Measurements from ENCODE around the gene RCAN2.

DNA sequence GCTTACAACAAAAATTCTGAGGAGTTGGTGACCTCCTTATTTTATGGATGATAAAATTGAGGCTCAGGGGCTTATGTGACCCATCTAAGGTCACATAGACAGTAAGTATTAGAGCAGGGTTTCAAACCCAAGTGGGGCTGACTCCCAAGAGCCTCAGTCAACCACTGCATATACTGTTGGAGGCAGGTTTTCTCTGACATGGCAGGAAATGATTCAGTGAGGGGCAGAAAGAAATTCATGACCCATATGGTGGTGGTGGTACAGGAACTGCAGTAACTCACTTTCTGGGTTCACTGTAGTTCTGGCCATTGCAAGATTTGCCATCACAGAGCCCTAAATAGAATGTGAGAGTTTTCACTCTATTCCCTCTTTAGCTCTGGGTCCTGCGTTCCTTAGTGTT is 188.4 kb downstream of the RCAN2 start:
- no peak for TF ChIP-seq SREBF2 (CRISPR knock-in tag; IDR thresholded peaks at IDR 0.05)
- no peak for TF ChIP-seq TAF1 (IDR thresholded peaks at IDR 0.05; ENCODE audit: control insufficient read depth, extremely low read depth, insufficient read depth, low read length, severe bottlenecking)
- TF ChIP-seq, protein P1, sequence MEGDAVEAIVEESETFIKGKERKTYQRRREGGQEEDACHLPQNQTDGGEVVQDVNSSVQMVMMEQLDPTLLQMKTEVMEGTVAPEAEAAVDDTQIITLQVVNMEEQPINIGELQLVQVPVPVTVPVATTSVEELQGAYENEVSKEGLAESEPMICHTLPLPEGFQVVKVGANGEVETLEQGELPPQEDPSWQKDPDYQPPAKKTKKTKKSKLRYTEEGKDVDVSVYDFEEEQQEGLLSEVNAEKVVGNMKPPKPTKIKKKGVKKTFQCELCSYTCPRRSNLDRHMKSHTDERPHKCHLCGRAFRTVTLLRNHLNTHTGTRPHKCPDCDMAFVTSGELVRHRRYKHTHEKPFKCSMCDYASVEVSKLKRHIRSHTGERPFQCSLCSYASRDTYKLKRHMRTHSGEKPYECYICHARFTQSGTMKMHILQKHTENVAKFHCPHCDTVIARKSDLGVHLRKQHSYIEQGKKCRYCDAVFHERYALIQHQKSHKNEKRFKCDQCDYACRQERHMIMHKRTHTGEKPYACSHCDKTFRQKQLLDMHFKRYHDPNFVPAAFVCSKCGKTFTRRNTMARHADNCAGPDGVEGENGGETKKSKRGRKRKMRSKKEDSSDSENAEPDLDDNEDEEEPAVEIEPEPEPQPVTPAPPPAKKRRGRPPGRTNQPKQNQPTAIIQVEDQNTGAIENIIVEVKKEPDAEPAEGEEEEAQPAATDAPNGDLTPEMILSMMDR (IDR thresholded peaks at IDR 0.05 in 2 of 3, conservative IDR thresholded peaks at IDR 0.05 in 1 of 3; ENCODE audit: insufficient read depth in 2 of 3, low read depth in 1 of 3, low read length in 3 of 3) = no peak

Measured in K562 (cell line).